OCI-LY3 (cell line): Measurements from ENCODE around the gene ZCCHC2.

Experiments used
- H2AFZ ChIP-seq: fragments of 200-600, 300-600 bp; shearing (Covaris generic); 2 replicates; pipeline ENCODE4 v1.6.0; 2014; ENCODE audit warnings: antibody characterized with exemption, low read depth, low read length
- H3K27ac ChIP-seq: fragments of 200-600, 300-600 bp; sonication (generic); 2 replicates; pipeline ENCODE4 v1.5.1; 2014; ENCODE audit warnings: mild to moderate bottlenecking, low read length, moderate library complexity, mixed read lengths
- H3K27me3 ChIP-seq: fragments of 200-600, 300-600 bp; sonication (generic); 2 replicates; pipeline ENCODE4 v1.6.1; 2014; ENCODE audit warnings: low read depth, low read length, mixed read lengths
- H3K36me3 ChIP-seq: fragments of 200-600, 300-600 bp; sonication (generic); replicated peaks from 2 replicates; pipeline ENCODE3; 2014; ENCODE audit warnings: low read depth, low read length, mixed read lengths
- H3K4me1 ChIP-seq: fragments of 300-600, 200-600 bp; sonication (generic); 2 replicates; pipeline ENCODE4 v1.6.1; 2014; ENCODE audit warnings: low read length, mixed read lengths
- H3K4me2 ChIP-seq: fragments of 200-600, 300-600 bp; sonication (generic); 2 replicates; pipeline ENCODE4 v1.6.1; 2014; ENCODE audit warnings: low read length, mixed read lengths
- H3K4me3 ChIP-seq: fragments of 300-600, 200-600 bp; sonication (generic); 2 replicates; pipeline ENCODE4 v1.5.1; 2014; ENCODE audit warnings: antibody characterized with exemption, mild to moderate bottlenecking, low read length, moderate library complexity
- H3K79me2 ChIP-seq: fragments of 300-600, 200-600 bp; shearing (Covaris generic); 2 replicates; pipeline ENCODE4 v1.6.1; 2014; ENCODE audit warnings: mild to moderate bottlenecking, low read length, mixed read lengths
- H3K9ac ChIP-seq: fragments of 300-600, 200-600 bp; shearing (Covaris generic); 2 replicates; pipeline ENCODE4 v1.6.0; 2014; ENCODE audit warnings: mild to moderate bottlenecking, low read length, moderate library complexity
- H3K9me3 ChIP-seq: fragments of 200-600, 300-600 bp; shearing (Covaris generic); 2 replicates; pipeline ENCODE4 v1.6.1; 2014; ENCODE audit warnings: low read length, mixed read lengths; ENCODE audit not compliant: insufficient read depth
- H4K20me1 ChIP-seq: fragments of 200-600, 300-600 bp; sonication (generic); 2 replicates; pipeline ENCODE4 v1.6.1; 2016; ENCODE audit warnings: low read length, mixed read lengths; ENCODE audit not compliant: insufficient read depth
- CTCF ChIP-seq: fragments of 200-600, 300-600 bp; sonication (generic); IDR thresholded peaks from 2 replicates; pipeline ENCODE4 v1.5.1; 2014; ENCODE audit warnings: antibody characterized with exemption, low read length, low read depth
- EZH2phosphoT487 ChIP-seq: fragments of 200-600 bp; shearing (Covaris generic); IDR thresholded peaks from 2 replicates; pipeline ENCODE4 v1.6.1; 2018; ENCODE audit warnings: antibody characterized with exemption, mixed run types, low read depth

Gene ZCCHC2

GRCh38 chr18:62512532-62512931 lies 10.3 kb upstream of the ZCCHC2 start:
- Histone ChIP-seq H3K4me1 (no peaks in the 10 kb centered on the region), H4K20me1 (no peaks in the 10 kb centered on the region), H2AFZ (no peak overlapping the region), H3K79me2 (no peaks in the 10 kb centered on the region), H3K9me3 (peaks cover 33% of the 10 kb centered on the region), H3K4me3 (no peak overlapping the region), H3K27me3 (peaks cover 4% of the 10 kb centered on the region; the same call in 1 of the 2 replicates), H3K27ac (no peak overlapping the region), H3K4me2 (no peak overlapping the region), H3K9ac (no peak overlapping the region), H3K36me3 (peaks cover 26% of the 10 kb centered on the region)
- TF ChIP-seq EZH2phosphoT487 (no peak), CTCF (no peak)

- TF ChIP-seq EZH2phosphoT487 (no peak), CTCF (no peak)
- Histone ChIP-seq H3K9me3 (peaks cover 33% of the 10 kb centered on the region), H3K4me3 (no peak overlapping the region)
Measured at GRCh38 chr18:62512996-62513395, 9.8 kb upstream of the ZCCHC2 start.

GRCh38 chr18:62514570-62514969 lies 8.3 kb upstream of the ZCCHC2 start:
- TF ChIP-seq CTCF (no peak), EZH2phosphoT487 (no peak)
- Histone ChIP-seq H3K36me3 (peaks cover 22% of the 10 kb centered on the region), H4K20me1 (no peaks in the 10 kb centered on the region), H3K27ac (no peak overlapping the region), H3K4me3 (no peak overlapping the region), H3K79me2 (no peaks in the 10 kb centered on the region), H3K27me3 (no peaks in the 10 kb centered on the region; the same call in 1 of the 2 replicates), H3K9ac (no peak overlapping the region), H3K4me2 (no peak overlapping the region), H3K4me1 (no peaks in the 10 kb centered on the region), H3K9me3 (peaks cover 33% of the 10 kb centered on the region), H2AFZ (no peak overlapping the region)

More at GRCh38 chr18:62512996-62513395, 9.8 kb upstream of the ZCCHC2 start:
- Histone ChIP-seq H3K4me2 (no peak overlapping the region), H4K20me1 (no peaks in the 10 kb centered on the region), H3K9ac (no peak overlapping the region), H3K79me2 (no peaks in the 10 kb centered on the region), H3K4me1 (no peaks in the 10 kb centered on the region), H3K36me3 (peaks cover 24% of the 10 kb centered on the region), H2AFZ (no peak overlapping the region), H3K27ac (no peak overlapping the region), H3K27me3 (peaks cover 2% of the 10 kb centered on the region; the same call in 1 of the 2 replicates)

- no peak overlapping the region for H2AFZ ChIP-seq
- no peak for TF ChIP-seq EZH2phosphoT487
- TF ChIP-seq CTCF, result no peak
- H3K4me3 ChIP-seq, result no peak overlapping the region
- H3K9me3 ChIP-seq, result peaks cover 33% of the 10 kb centered on the region
- peaks cover 2% of the 10 kb centered on the region; the same call in 1 of the 2 replicates for H3K4me1 ChIP-seq
- no peak overlapping the region for H3K4me2 ChIP-seq
- H3K27me3 ChIP-seq, result peaks cover 4% of the 10 kb centered on the region; the same call in 1 of the 2 replicates
- H3K36me3 ChIP-seq, result peaks cover 22% of the 10 kb centered on the region
- no peaks in the 10 kb centered on the region for H4K20me1 ChIP-seq
- no peak overlapping the region for H3K9ac ChIP-seq
- H3K79me2 ChIP-seq, result no peaks in the 10 kb centered on the region
- no peak overlapping the region for H3K27ac ChIP-seq
Measured at GRCh38 chr18:62516242-62516641, 6.6 kb upstream of the ZCCHC2 start.
